ENCODE results near the gene TXNIP.

The TXNIP gene

GRCh38 chr1:145986551-145986950 lies 9.8 kb downstream of the TXNIP start:
- H3K4me3 ChIP-seq (ENCODE audit: low read depth, low read length): no peak overlapping the region

GRCh38 chr1:145985502-145986439 lies 10.6 kb downstream of the TXNIP start:
- no peak overlapping the region for H3K4me3 ChIP-seq (ENCODE audit: low read depth, low read length)

DNA sequence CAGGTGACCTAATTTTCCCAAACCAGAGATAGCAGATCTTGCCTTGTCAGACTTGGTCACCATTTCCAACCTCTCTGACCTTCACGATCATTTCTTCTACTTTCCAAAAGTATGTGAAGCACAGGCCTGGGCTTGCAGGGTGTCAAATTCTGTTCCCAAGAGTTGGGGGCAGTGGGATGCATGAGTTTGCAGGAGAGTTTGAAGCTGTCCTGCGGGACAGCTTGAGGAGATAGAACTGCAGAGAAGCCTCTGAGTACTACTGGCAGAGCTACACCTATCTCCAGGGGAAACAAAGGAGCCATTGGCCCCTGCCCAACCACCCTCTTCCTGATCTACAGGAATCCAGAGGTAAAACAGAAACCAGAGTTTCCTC lies 11.3 kb downstream of the TXNIP start:
- H3K4me3 ChIP-seq (ENCODE audit: low read depth, low read length): no peak overlapping the region

GRCh38 chr1:145983960-145984830 lies 12.2 kb downstream of the TXNIP start:
- no peak overlapping the region for H3K4me3 ChIP-seq (ENCODE audit: low read depth, low read length)

GRCh38 chr1:145983206-145983675 lies 13.1 kb downstream of the TXNIP start:
- no peak overlapping the region for H3K4me3 ChIP-seq (ENCODE audit: low read depth, low read length)

GRCh38 chr1:145982010-145982723 lies 14.2 kb downstream of the TXNIP start:
- H3K4me3 ChIP-seq (ENCODE audit: low read depth, low read length): no peak overlapping the region

GRCh38 chr1:145980457-145980994 lies 15.9 kb downstream of the TXNIP start:
- H3K4me3 ChIP-seq (ENCODE audit: low read depth, low read length): no peak overlapping the region

GRCh38 chr1:145979746-145980456 lies 16.5 kb downstream of the TXNIP start:
- H3K4me3 ChIP-seq (ENCODE audit: low read depth, low read length): no peak overlapping the region

DNA sequence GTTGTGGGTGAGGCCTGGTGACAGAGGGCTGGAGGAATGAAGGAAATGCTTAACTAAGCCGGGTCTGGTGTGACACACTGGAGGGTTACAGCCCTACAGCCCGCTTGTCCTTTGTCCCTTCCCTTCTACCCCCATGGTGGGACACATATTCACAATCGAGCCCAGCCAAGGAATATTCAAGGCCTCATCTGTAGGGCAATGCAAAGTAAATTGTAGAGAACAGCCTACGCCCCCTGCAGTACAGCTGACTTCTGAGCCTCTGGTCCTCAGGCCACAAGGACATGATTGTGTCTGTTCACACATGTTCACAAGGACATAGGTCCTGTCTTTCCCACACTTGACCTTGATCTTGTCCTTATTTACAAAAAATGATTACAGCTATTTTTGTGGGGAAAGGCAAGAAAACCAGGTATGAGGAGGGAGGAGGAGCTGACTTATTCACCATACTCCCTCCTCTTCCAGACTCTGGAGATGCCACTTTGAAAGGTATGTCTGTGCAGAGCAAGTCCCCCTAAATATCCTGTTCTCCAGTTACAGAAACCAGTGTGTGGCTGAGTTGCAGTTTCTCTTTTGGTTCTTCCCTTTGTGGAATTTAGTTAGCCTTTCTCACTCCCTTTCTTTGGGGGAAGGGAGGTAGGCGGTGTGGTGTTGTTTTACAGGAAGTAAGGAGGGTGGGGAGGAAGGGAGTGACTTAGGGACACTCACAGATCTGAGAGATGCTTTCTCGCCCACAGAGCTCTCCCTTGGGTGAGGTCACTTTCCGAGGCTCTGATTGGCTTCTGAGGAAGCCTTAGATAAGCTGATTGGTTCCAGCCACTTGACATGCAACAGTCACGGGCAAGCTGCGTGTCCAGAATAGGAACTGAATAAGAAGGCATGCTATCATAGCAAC lies 17.3 kb downstream of the TXNIP start:
- no peak overlapping the region for H3K4me3 ChIP-seq (ENCODE audit: low read depth, low read length)

DNA sequence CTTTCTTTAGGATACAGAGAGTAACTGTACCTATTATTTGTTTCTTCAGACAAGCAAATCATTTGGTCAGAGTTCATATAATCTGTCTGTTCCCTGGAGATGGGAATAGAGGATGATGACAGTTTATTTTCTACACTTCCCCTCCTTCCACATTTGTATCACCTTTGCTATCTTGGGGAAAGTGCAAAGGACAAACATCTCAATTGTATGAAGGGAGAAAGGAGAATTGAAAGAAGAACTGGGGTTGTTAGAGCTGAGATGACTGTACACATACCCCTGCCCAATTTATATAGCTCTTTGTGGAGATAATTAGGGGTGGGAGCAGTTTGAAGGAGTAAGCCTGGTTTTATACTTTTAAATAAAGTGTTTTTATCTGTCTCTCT lies 17.9 kb downstream of the TXNIP start:
- no peak overlapping the region for H3K4me3 ChIP-seq (ENCODE audit: low read depth, low read length)

GRCh38 chr1:145977486-145978470 lies 18.6 kb downstream of the TXNIP start:
- H3K4me3 ChIP-seq (ENCODE audit: low read depth, low read length): no peak overlapping the region

- H3K4me3 ChIP-seq (ENCODE audit: low read depth, low read length): no peak overlapping the region
Measured at GRCh38 chr1:145977016-145977415, 19.4 kb downstream of the TXNIP start.

DNA sequence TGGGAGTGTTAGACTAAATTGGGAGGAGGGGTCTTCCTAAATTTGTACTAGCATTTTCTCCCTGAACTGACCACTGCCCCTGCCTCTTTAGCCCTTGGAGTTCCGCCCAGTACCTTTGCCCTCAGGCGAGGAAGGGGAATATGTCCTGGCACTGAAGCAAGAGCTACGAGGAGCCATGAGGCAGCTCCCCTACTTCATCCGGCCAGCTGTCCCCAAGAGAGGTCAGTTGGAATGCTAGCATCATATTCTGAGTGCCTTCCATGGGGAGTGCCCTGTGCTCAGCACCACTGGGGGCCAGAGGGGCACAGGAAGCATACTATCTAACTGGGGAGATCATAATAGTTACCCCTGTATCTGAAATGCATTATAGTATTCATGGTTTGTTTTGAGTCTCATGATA lies 21.2 kb downstream of the TXNIP start:
- no peak overlapping the region for H3K4me3 ChIP-seq (ENCODE audit: low read depth, low read length)

DNA sequence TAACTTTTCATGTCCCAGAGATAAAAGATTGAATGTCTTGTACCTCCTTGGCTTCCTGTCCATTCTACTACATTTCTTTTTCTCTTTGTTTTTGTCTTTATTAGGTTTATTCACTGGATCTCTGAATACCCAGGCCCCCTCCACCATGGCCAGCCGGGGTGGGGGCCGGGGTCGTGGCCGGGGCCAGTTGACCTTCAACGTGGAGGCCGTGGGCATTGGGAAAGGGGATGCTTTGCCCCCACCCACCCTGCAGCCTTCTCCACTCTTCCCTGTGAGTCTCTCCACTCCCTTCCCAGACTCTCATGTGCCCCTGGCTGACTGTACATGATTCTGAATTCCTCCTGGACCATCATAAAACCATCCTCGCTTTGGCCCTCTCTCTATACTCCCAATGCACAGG lies 21.7 kb downstream of the TXNIP start:
- no peak overlapping the region for H3K4me3 ChIP-seq (ENCODE audit: low read depth, low read length)

GRCh38 chr1:145972580-145972979 lies 23.8 kb downstream of the TXNIP start:
- no peak overlapping the region for H3K4me3 ChIP-seq (ENCODE audit: low read depth, low read length)

DNA sequence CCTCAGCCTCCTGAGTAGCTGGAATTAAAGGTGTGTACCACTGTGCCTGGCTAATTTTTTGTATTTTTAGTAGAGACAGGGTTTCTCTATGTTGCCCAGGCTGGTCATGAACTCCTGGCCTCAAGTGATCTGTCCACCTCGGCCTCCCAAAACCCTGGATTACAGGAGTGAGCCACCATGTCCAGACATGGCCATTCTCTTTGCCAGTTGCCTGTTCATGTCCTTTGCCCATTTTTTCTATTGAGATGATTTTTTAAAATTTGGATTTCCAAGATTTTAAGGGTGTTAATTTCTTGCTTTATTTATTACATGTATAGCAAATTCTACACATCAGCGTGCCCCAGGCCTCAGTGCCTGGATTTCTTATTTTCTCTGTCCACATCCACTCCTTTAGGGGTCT lies 29.1 kb downstream of the TXNIP start:
- H3K4me3 ChIP-seq (ENCODE audit: low read depth, low read length): no peak overlapping the region

DNA sequence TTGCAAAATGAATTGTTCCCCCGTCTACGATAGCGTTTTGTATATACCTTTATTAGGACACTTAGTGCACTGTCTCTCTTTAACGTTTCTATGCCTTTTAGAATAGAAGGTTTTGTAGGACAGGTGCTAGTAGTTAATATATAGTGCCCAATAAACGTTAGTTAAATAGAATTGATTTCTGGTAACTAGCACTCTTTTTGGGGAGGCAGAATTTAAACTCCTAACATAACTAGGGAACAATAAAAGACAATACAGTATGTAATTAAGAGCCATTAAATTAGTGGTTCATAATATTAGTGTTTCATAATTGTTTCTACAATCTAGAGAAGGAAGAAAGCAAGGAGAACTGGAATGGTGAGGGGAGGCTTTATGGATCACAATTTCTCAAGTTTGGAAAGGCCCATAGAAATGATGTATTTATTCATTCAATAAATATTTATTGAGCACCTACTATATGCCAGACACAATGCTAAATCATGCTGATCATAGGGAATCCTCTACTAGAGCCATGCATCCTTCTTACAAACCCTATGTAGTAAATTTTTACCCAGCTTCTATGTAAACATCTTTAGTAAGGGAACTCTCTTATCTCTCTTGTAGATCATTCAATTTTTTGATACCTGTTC lies 31.1 kb downstream of the TXNIP start:
- peak overlapping the region; percentile 44 for H3K4me3 ChIP-seq (ENCODE audit: low read depth, low read length)

Measured in iPS-11a (cell line).